OCI-LY7 (cell line): Measurements from ENCODE around the gene CARD19.

Experiments
- EZH2phosphoT487 ChIP-seq: fragments of 200-600 bp; sonication (generic); IDR thresholded peaks from 2 replicates; pipeline ENCODE4 v1.6.1; 2018; ENCODE audit warnings: low read depth, borderline replicate concordance, mild to moderate bottlenecking, mixed run types, antibody characterized with exemption, low read length, moderate library complexity, mixed read lengths
- TF ChIP-seq, protein P1 (sequence below): fragments of 200-600 bp; sonication (generic); conservative IDR thresholded peaks from 2 replicates; pipeline ENCODE4 v1.5.1; 2014; ENCODE audit warnings: mild to moderate bottlenecking, antibody characterized with exemption, low read length, moderate library complexity, mixed read lengths

- TF ChIP-seq, protein P1, sequence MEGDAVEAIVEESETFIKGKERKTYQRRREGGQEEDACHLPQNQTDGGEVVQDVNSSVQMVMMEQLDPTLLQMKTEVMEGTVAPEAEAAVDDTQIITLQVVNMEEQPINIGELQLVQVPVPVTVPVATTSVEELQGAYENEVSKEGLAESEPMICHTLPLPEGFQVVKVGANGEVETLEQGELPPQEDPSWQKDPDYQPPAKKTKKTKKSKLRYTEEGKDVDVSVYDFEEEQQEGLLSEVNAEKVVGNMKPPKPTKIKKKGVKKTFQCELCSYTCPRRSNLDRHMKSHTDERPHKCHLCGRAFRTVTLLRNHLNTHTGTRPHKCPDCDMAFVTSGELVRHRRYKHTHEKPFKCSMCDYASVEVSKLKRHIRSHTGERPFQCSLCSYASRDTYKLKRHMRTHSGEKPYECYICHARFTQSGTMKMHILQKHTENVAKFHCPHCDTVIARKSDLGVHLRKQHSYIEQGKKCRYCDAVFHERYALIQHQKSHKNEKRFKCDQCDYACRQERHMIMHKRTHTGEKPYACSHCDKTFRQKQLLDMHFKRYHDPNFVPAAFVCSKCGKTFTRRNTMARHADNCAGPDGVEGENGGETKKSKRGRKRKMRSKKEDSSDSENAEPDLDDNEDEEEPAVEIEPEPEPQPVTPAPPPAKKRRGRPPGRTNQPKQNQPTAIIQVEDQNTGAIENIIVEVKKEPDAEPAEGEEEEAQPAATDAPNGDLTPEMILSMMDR, result no peak
- TF ChIP-seq EZH2phosphoT487, result no peak
Observed at GRCh38 chr9:93066978-93067603, 28.9 kb upstream of the CARD19 start.
